Measurements from ENCODE around the gene RFX5. TPM values are rescaled to one million over a fixed set of nuclear protein-coding genes. Genes with fewer than 3 reads are reported as not detected.

Gene RFX5
- total and polyA plus RNA-seq, 2 of the 13 experiments (the other 11 are each of a cell fraction or from before 2014, with no cell fraction given) = 17.9 to 36.2 TPM

DNA sequence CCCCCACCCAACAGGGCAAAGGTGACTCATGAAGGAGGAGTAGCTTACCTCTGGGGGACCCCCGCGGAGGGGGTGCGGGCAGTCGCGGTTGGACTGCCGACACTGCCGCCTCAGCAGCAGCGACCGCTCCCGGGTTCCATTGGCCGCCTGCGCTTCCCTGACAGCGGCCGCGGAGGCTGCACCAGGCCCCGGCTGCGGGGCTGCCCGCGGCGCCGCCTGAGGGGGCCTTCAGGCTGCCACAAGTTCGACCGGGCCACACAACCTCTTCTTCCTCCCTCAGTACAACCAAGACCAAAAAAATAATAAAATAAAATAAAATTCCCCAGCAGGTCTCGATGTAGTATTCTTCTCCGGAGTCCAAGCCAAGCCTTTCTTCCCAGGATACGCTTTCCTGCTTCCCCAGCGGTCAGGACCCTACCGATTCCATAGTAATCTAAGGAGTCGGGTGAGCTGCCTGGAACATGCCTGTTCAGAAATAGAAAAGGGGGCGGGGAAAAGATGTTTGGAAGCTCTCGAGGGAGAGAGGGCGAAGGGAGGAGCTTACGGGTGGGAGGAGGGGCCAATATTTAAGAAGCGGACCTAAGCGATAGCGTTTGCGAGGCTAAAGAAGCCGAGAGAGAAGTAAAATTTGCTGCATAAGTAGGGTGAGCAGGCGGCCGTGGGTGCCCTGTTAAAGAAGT lies 19.7 kb downstream of the RFX5 start, which contains the start of gene PI4KB (continued):
- TF ChIP-seq ZNF124 (CRISPR knock-in tag; IDR thresholded peaks at IDR 0.05) = no peak
- 0 out of 2 replicates have a peak, but pooled peaks have one; percentile 24 for TF ChIP-seq ZNF775 (CRISPR knock-in tag; IDR thresholded peaks at IDR 0.05; ENCODE audit: borderline replicate concordance)
- TF ChIP-seq, protein P1, sequence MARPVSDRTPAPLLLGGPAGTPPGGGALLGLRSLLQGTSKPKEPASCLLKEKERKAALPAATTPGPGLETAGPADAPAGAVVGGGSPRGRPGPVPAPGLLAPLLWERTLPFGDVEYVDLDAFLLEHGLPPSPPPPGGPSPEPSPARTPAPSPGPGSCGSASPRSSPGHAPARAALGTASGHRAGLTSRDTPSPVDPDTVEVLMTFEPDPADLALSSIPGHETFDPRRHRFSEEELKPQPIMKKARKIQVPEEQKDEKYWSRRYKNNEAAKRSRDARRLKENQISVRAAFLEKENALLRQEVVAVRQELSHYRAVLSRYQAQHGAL (CRISPR knock-in tag; IDR thresholded peaks at IDR 0.05; ENCODE audit: not compliant biosample characterization) = no peak
- TF ChIP-seq PHF21A (CRISPR knock-in tag; IDR thresholded peaks at IDR 0.05) = 0 out of 2 replicates have a peak, but pooled peaks have one; percentile 31
- TF ChIP-seq CENPX (CRISPR knock-in tag; IDR thresholded peaks at IDR 0.05) = no peak
- TF ChIP-seq AGO2 (optimal IDR thresholded peaks at IDR 0.05; ENCODE audit: low read depth, low read length) = peak; percentile 24
- TF ChIP-seq ZNF605 (CRISPR knock-in tag; IDR thresholded peaks at IDR 0.05) = 0 out of 2 replicates have a peak, but pooled peaks have one; percentile 27
- 0 out of 2 replicates have a peak, but pooled peaks have one; percentile 62 for TF ChIP-seq ZNF138 (CRISPR knock-in tag; IDR thresholded peaks at IDR 0.05; ENCODE audit: low read depth)
- TF ChIP-seq CEBPZ (IDR thresholded peaks at IDR 0.05; ENCODE audit: low read length) = no peak
- no peak for TF ChIP-seq ATF3 (CRISPR knock-in tag; IDR thresholded peaks at IDR 0.05)
- TF ChIP-seq ZNF460 (CRISPR knock-in tag; IDR thresholded peaks at IDR 0.05; ENCODE audit: borderline replicate concordance) = no peak
- TF ChIP-seq, protein P2, sequence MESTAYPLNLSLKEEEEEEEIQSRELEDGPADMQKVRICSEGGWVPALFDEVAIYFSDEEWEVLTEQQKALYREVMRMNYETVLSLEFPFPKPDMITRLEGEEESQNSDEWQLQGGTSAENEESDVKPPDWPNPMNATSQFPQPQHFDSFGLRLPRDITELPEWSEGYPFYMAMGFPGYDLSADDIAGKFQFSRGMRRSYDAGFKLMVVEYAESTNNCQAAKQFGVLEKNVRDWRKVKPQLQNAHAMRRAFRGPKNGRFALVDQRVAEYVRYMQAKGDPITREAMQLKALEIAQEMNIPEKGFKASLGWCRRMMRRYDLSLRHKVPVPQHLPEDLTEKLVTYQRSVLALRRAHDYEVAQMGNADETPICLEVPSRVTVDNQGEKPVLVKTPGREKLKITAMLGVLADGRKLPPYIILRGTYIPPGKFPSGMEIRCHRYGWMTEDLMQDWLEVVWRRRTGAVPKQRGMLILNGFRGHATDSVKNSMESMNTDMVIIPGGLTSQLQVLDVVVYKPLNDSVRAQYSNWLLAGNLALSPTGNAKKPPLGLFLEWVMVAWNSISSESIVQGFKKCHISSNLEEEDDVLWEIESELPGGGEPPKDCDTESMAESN (CRISPR knock-in tag; conservative IDR thresholded peaks at IDR 0.05) = 0 out of 2 replicates have a peak, but pooled peaks have one; percentile 9
- TF ChIP-seq NPAS2 (CRISPR knock-in tag; IDR thresholded peaks at IDR 0.05; ENCODE audit: borderline replicate concordance) = no peak
- TF ChIP-seq, protein P3, sequence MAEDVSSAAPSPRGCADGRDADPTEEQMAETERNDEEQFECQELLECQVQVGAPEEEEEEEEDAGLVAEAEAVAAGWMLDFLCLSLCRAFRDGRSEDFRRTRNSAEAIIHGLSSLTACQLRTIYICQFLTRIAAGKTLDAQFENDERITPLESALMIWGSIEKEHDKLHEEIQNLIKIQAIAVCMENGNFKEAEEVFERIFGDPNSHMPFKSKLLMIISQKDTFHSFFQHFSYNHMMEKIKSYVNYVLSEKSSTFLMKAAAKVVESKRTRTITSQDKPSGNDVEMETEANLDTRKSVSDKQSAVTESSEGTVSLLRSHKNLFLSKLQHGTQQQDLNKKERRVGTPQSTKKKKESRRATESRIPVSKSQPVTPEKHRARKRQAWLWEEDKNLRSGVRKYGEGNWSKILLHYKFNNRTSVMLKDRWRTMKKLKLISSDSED (CRISPR knock-in tag; IDR thresholded peaks at IDR 0.05) = no peak
- peak; percentile 51 for TF ChIP-seq HNRNPLL (IDR thresholded peaks at IDR 0.05; ENCODE audit: low read depth, low read length, poor library complexity, severe bottlenecking)
- 0 out of 2 replicates have a peak, but pooled peaks have one; percentile 2 for TF ChIP-seq ARNTL (CRISPR knock-in tag; IDR thresholded peaks at IDR 0.05)
- no peak for TF ChIP-seq LCORL (IDR thresholded peaks at IDR 0.05)
- TF ChIP-seq LCORL (CRISPR knock-in tag; IDR thresholded peaks at IDR 0.05) = 0 out of 2 replicates have a peak, but pooled peaks have one; percentile 14
- TF ChIP-seq ATF7-NPFF (CRISPR knock-in tag; IDR thresholded peaks at IDR 0.05; ENCODE audit: low read depth) = no peak
- TF ChIP-seq ZNF224 (CRISPR knock-in tag; IDR thresholded peaks at IDR 0.05) = 0 out of 2 replicates have a peak, but pooled peaks have one; percentile 57
- TF ChIP-seq KLF16 (CRISPR knock-in tag; IDR thresholded peaks at IDR 0.05) = peak in 1 of 2 experiments; percentile 3; a peak in 1 of 4 replicates

All from HepG2 (cell line).